LNCAP (cell line): ENCODE data around the gene RAD50.

ENCODE experiments used
- CTCF ChIP-seq: fragments of 450-650 bp; IDR thresholded peaks from 2 replicates; pipeline ENCODE4 v1.5.1; 2017; ENCODE audit warnings: mild to moderate bottlenecking

The RAD50 gene

GRCh38 chr5:132681983-132682382, 125.2 kb downstream of the RAD50 start:
- no peak for TF ChIP-seq CTCF

DNA sequence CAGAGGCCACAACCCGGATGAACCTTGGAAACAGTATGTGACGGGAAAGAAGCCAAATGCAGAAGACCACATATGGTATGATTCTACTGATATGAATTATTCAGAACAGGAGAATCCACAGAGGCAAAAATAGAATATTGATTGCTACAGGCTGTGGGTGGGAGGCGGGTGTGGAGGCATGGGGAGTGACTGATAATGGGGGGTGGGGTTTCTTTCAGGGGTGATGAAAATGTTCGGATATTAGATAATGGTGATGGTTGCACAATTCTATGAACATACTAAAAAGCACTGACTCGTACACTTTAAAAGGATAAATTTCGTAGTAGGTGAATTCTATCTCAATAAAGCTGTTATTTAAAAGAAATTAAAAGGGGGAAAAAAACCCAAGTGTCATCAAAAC, 127.7 kb downstream of the RAD50 start:
- no peak for TF ChIP-seq CTCF

GRCh38 chr5:132684922-132685720, 128.3 kb downstream of the RAD50 start:
- no peak for TF ChIP-seq CTCF

DNA sequence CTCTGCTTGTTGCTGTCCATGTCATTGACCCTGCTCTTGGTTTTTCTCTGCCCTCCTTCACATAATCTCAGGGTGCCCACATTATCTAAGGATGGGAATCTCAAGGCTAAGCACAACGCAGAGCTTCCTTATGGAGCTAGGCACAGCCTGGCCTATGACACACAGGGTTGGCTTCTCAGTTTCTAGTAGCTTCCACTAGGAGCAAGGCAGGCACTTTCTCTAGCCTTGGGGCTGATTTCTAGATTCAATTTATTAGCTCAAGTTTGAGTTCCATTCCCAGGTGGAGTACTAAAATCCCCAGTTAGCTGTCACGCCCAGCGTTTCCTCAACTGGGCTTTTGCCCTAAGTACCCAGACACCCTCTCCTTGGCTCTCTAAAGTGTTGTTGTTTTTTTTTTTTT, 129.4 kb downstream of the RAD50 start:
- TF ChIP-seq CTCF: no peak

DNA sequence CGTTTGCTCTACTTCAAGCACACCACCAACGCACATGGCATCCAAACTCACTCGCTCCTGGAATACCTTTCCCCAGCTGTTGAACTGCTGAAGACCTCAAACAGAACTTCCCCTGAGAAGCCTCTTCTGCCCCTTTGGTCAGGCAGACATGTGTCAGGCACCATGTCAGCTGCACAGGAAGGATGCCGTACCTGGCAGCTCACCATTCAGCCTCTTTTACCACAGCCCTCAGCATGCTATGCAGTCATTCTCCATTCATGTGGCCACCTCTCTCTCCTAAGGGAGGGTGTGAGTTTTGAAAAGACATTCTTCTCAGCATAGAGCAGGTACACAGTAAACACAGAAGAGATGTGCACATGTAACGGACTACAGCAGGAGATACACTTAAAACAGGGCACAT, 131.2 kb downstream of the RAD50 start:
- TF ChIP-seq CTCF: no peak

GRCh38 chr5:132688536-132689339, 132.0 kb downstream of the RAD50 start:
- no peak for TF ChIP-seq CTCF

DNA sequence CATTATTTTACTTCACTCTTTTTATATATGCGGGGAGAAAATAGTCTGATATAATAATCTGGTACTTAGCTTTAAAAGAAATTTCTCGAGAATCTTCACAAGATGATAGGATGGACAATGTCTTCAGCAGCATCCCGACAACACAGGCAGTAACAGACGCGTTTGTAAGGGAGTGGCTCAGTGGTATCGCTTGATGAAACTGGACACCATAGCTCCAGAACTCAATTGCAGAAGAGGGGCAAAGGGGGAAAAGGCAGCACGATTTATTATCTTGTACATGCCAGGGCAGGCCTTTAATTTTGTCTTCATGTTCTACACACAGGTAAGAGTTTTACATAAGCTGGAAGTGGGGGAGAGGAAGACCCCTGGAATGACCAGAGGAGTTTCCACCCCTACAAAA, 132.7 kb downstream of the RAD50 start:
- TF ChIP-seq CTCF: no peak
